ENCODE measurements around the gene RBP4.

DNA sequence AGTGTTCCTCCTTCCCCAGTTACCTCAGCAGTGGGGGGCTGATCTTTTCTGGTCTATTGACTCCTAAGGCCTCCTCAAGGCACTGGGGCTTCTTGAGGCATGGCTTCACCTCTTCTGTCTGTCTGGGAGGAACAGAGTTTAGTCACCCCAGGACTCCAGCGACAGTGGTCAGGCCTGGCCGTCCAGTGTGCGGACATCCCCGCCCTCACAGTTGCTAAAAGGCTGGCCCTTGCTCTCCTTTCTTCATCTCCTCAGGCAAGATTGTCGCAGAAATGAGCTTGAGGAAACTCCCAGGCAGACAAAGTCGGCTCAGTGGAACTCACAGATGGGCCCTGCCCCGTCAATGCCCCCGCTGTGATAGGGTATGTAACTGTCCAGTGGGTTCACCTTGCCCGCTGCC is 41.5 kb downstream of the RBP4 start:
- TF ChIP-seq, protein P1, sequence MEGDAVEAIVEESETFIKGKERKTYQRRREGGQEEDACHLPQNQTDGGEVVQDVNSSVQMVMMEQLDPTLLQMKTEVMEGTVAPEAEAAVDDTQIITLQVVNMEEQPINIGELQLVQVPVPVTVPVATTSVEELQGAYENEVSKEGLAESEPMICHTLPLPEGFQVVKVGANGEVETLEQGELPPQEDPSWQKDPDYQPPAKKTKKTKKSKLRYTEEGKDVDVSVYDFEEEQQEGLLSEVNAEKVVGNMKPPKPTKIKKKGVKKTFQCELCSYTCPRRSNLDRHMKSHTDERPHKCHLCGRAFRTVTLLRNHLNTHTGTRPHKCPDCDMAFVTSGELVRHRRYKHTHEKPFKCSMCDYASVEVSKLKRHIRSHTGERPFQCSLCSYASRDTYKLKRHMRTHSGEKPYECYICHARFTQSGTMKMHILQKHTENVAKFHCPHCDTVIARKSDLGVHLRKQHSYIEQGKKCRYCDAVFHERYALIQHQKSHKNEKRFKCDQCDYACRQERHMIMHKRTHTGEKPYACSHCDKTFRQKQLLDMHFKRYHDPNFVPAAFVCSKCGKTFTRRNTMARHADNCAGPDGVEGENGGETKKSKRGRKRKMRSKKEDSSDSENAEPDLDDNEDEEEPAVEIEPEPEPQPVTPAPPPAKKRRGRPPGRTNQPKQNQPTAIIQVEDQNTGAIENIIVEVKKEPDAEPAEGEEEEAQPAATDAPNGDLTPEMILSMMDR (IDR thresholded peaks at IDR 0.05): no peak
- no peak for TF ChIP-seq POLR2A (IDR thresholded peaks at IDR 0.05)

Data from esophagus squamous epithelium (tissue), 4 donors.